ENCODE measurements around the gene PTPRJ. TPM values are rescaled to one million over a fixed set of nuclear protein-coding genes. Genes with fewer than 3 reads are reported as not detected.

The PTPRJ gene
- polyA plus RNA-seq, 1 donor from 2014 or later = 8.6 TPM

DNA sequence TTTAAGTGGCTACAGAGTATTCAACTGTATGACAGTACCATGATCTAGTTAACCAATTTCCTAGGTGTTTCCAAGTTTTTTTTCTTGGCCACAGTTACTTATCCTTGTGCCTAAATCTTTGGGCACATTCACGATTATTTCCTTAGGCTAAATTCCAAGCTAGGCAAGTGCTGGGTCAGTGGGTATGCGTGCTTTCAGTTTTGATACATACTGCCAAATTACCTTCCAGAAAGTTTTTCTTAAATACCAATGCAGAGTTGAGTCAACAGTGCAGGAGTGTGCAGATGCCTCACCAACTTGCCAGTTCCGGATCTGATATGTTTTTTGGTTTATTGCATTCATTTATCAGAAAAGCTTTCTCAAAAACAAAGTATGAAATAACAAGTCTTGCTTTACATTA, 168.4 kb downstream of the PTPRJ start:
- no peak overlapping the region for H3K9ac ChIP-seq (ENCODE audit: low read length)
- no peak overlapping the region for H3K4me3 ChIP-seq (ENCODE audit: low read length)
- no peaks in the 10 kb centered on the region for H3K9me3 ChIP-seq (ENCODE audit: low read length)
- no peaks in the 10 kb centered on the region for H3K27me3 ChIP-seq (ENCODE audit: insufficient read depth, low read depth, low read length)
- TF ChIP-seq SMC3 (conservative IDR thresholded peaks at IDR 0.05; ENCODE audit: poor library complexity) (no peak), EP300 (conservative IDR thresholded peaks at IDR 0.05; ENCODE audit: poor library complexity, severe bottlenecking) (no peak), RAD21 (conservative IDR thresholded peaks at IDR 0.05) (no peak), MXI1 (conservative IDR thresholded peaks at IDR 0.05; ENCODE audit: poor library complexity, severe bottlenecking) (no peak), POLR2AphosphoS5 (IDR thresholded peaks at IDR 0.05) (no peak), TAF1 (IDR thresholded peaks at IDR 0.05; ENCODE audit: low read depth) (no peak), EZH2 (IDR thresholded peaks at IDR 0.05; ENCODE audit: borderline replicate concordance, insufficient read depth, low read length, poor library complexity, severe bottlenecking) (no peak)
- TF ChIP-seq, protein P1, sequence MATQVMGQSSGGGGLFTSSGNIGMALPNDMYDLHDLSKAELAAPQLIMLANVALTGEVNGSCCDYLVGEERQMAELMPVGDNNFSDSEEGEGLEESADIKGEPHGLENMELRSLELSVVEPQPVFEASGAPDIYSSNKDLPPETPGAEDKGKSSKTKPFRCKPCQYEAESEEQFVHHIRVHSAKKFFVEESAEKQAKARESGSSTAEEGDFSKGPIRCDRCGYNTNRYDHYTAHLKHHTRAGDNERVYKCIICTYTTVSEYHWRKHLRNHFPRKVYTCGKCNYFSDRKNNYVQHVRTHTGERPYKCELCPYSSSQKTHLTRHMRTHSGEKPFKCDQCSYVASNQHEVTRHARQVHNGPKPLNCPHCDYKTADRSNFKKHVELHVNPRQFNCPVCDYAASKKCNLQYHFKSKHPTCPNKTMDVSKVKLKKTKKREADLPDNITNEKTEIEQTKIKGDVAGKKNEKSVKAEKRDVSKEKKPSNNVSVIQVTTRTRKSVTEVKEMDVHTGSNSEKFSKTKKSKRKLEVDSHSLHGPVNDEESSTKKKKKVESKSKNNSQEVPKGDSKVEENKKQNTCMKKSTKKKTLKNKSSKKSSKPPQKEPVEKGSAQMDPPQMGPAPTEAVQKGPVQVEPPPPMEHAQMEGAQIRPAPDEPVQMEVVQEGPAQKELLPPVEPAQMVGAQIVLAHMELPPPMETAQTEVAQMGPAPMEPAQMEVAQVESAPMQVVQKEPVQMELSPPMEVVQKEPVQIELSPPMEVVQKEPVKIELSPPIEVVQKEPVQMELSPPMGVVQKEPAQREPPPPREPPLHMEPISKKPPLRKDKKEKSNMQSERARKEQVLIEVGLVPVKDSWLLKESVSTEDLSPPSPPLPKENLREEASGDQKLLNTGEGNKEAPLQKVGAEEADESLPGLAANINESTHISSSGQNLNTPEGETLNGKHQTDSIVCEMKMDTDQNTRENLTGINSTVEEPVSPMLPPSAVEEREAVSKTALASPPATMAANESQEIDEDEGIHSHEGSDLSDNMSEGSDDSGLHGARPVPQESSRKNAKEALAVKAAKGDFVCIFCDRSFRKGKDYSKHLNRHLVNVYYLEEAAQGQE (IDR thresholded peaks at IDR 0.05; ENCODE audit: borderline replicate concordance) = no peak
- TF ChIP-seq, protein P2, sequence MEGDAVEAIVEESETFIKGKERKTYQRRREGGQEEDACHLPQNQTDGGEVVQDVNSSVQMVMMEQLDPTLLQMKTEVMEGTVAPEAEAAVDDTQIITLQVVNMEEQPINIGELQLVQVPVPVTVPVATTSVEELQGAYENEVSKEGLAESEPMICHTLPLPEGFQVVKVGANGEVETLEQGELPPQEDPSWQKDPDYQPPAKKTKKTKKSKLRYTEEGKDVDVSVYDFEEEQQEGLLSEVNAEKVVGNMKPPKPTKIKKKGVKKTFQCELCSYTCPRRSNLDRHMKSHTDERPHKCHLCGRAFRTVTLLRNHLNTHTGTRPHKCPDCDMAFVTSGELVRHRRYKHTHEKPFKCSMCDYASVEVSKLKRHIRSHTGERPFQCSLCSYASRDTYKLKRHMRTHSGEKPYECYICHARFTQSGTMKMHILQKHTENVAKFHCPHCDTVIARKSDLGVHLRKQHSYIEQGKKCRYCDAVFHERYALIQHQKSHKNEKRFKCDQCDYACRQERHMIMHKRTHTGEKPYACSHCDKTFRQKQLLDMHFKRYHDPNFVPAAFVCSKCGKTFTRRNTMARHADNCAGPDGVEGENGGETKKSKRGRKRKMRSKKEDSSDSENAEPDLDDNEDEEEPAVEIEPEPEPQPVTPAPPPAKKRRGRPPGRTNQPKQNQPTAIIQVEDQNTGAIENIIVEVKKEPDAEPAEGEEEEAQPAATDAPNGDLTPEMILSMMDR (IDR thresholded peaks at IDR 0.05; ENCODE audit: poor library complexity, severe bottlenecking) = no peak
- H4K20me1 ChIP-seq (ENCODE audit: insufficient read depth) = no peaks in the 10 kb centered on the region
- H3K36me3 ChIP-seq (ENCODE audit: insufficient read depth, low read length) = peaks cover 1% of the 10 kb centered on the region
- no peak overlapping the region for H3K27ac ChIP-seq (ENCODE audit: low read length)
- no peak overlapping the region for H3K4me2 ChIP-seq (ENCODE audit: low read length)
- no peaks in the 10 kb centered on the region for H3F3A ChIP-seq (ENCODE audit: insufficient read depth, low read length, poor library complexity, severe bottlenecking)
- H3K9me2 ChIP-seq (ENCODE audit: insufficient read depth, low read length) = no peaks in the 10 kb centered on the region
- H3K79me2 ChIP-seq (replicated peaks; ENCODE audit: insufficient read depth, low read length) = no peaks in the 10 kb centered on the region
- no peak overlapping the region for H2AFZ ChIP-seq (ENCODE audit: low read depth, low read length)

DNA sequence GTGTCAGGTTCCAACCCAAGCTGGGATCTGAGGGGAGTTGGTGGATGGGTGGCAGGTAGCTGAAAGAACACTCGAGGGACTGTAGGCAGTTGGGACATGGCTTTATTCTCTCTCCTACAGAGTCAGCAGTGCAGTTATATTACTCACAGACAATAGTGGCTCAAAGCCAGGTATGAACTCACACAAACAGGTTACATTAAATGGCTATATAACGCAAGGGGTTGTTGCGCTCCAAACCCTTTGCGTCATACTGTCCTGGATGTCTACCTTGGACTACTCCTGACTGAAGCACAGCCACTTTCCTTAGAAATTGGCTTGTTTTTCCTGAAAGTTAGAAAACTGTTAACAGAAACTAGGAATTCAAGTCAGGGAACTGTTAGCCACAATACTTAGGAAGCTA, 169.9 kb downstream of the PTPRJ start:
- no peaks in the 10 kb centered on the region for H3F3A ChIP-seq (ENCODE audit: insufficient read depth, low read length, poor library complexity, severe bottlenecking)
- no peaks in the 10 kb centered on the region for H3K79me2 ChIP-seq (replicated peaks; ENCODE audit: insufficient read depth, low read length)
- H3K4me2 ChIP-seq (ENCODE audit: low read length) = no peak overlapping the region
- H3K9ac ChIP-seq (ENCODE audit: low read length) = no peak overlapping the region
- TF ChIP-seq, protein P2 (IDR thresholded peaks at IDR 0.05; ENCODE audit: poor library complexity, severe bottlenecking) = no peak
- no peak for TF ChIP-seq MXI1 (conservative IDR thresholded peaks at IDR 0.05; ENCODE audit: poor library complexity, severe bottlenecking)
- no peak for TF ChIP-seq EP300 (conservative IDR thresholded peaks at IDR 0.05; ENCODE audit: poor library complexity, severe bottlenecking)
- H3K9me2 ChIP-seq (ENCODE audit: insufficient read depth, low read length) = no peaks in the 10 kb centered on the region
- no peaks in the 10 kb centered on the region for H4K20me1 ChIP-seq (ENCODE audit: insufficient read depth)
- no peak overlapping the region for H3K27ac ChIP-seq (ENCODE audit: low read length)
- no peaks in the 10 kb centered on the region for H3K9me3 ChIP-seq (ENCODE audit: low read length)
- H3K27me3 ChIP-seq (ENCODE audit: insufficient read depth, low read depth, low read length) = no peaks in the 10 kb centered on the region
- no peak overlapping the region for H2AFZ ChIP-seq (ENCODE audit: low read depth, low read length)
- H3K4me3 ChIP-seq (ENCODE audit: low read length) = no peak overlapping the region
- H3K36me3 ChIP-seq (ENCODE audit: insufficient read depth, low read length) = peaks cover 10% of the 10 kb centered on the region
